T-cell (primary cell): Measurements from ENCODE around the gene MEI4. TPM values are rescaled to one million over a fixed set of nuclear protein-coding genes. Genes with fewer than 3 reads are reported as not detected.

Experiments used
- ATAC-seq, 4 experiments: fragments of 200-7000 bp in 3 of 4; fragments of 150-1000 bp in 1 of 4; cut with Tn5 transposase; replicated peaks in 1 of 4; 1 replicate in 3 of 4; 2 replicates in 1 of 4; pipeline ENCODE4 v1.10.0; 2021; ENCODE audit warnings: moderate library complexity in 3 of 4, mild to moderate bottlenecking in 2 of 4, moderate number of reproducible peaks in 1 of 4
- CTCF ChIA-PET, 2 donors: fragments of 300-600 bp; sonication (Branson Sonifier 250); formaldehyde crosslinking; loops; one replicate each; lab custom pipeline; 2022; ENCODE audit warnings: antibody characterized with exemption in 2 of 2; lab: Charles Lee
- POLR2A ChIA-PET, 2 donors: fragments of 300-600 bp; sonication (Branson Sonifier 250); formaldehyde crosslinking; loops; one replicate each; lab custom pipeline; 2022; ENCODE audit warnings: antibody characterized with exemption in 2 of 2; lab: Charles Lee
- DNase-seq, 35 experiments: peaks; one replicate each; pipeline versions ENCODE4 v3.0.0 to v3.0.0-alpha.2; 2013 to 2023
- H3K27ac ChIP-seq: one replicate; pipeline ENCODE4 v1.5.1; 2013; ENCODE audit warnings: low read length
- H3K27me3 ChIP-seq, 2 experiments: replicated peaks in 1 of 2; 1 replicate in 1 of 2; 2 replicates in 1 of 2; pipeline versions ENCODE4 v1.6.1 to v1.7.0; 2013; ENCODE audit warnings: low read length in 1 of 2, mixed read lengths in 1 of 2; ENCODE audit not compliant: control insufficient read depth in 2 of 2, insufficient read depth in 2 of 2; ENCODE audit errors: extremely low read depth in 1 of 2
- H3K36me3 ChIP-seq, 2 donors: 1 replicate in 1 of 2; 2 replicates in 1 of 2; pipeline versions ENCODE4 v1.6.1 to v1.7.0; 2013; ENCODE audit warnings: low read length in 1 of 2; ENCODE audit not compliant: control insufficient read depth in 2 of 2, insufficient read depth in 1 of 2; ENCODE audit errors: extremely low read depth in 1 of 2
- H3K4me1 ChIP-seq, 2 experiments: 1 replicate in 1 of 2; 2 replicates in 1 of 2; pipeline versions ENCODE4 v1.6.1 to v1.7.0; 2013; ENCODE audit warnings: low read length in 2 of 2, mixed read lengths in 1 of 2; ENCODE audit not compliant: insufficient read depth in 2 of 2, control insufficient read depth in 1 of 2; ENCODE audit errors: extremely low read depth in 1 of 2
- H3K4me3 ChIP-seq, 2 donors: 1 replicate in 1 of 2; 2 replicates in 1 of 2; pipeline versions ENCODE4 v1.5.1 to v1.7.0; 2013; ENCODE audit warnings: mild to moderate bottlenecking in 2 of 2, low read length in 1 of 2, moderate library complexity in 1 of 2; ENCODE audit not compliant: control insufficient read depth in 1 of 2; ENCODE audit errors: extremely low read depth in 1 of 2
- H3K9me3 ChIP-seq: 2 replicates; pipeline ENCODE4 v1.7.0; 2013
- H3K27ac Mint-ChIP-seq, 2 donors: one replicate each; pipeline ENCODE4 v1.8.0; 2020 to 2021; ENCODE audit warnings: mild to moderate bottlenecking in 2 of 2, mixed read lengths in 2 of 2
- H3K27me3 Mint-ChIP-seq, 2 donors: one replicate each; pipeline ENCODE4 v1.8.0; 2021 to 2022; ENCODE audit warnings: mixed read lengths in 2 of 2
- H3K36me3 Mint-ChIP-seq: one replicate; pipeline ENCODE4 v1.8.0; 2021; ENCODE audit warnings: mixed read lengths
- H3K4me1 Mint-ChIP-seq, 3 donors: one replicate each; pipeline ENCODE4 v1.8.0; 2020 to 2022; ENCODE audit warnings: mixed read lengths in 3 of 3, mild to moderate bottlenecking in 1 of 3
- H3K4me3 Mint-ChIP-seq, 3 donors: one replicate each; pipeline ENCODE4 v1.8.0; 2020 to 2022; ENCODE audit warnings: mild to moderate bottlenecking in 3 of 3, mixed read lengths in 3 of 3, moderate library complexity in 3 of 3
- H3K9me3 Mint-ChIP-seq, 3 donors: one replicate each; pipeline ENCODE4 v1.8.0; 2020 to 2022; ENCODE audit warnings: mixed read lengths in 3 of 3
- WGBS: methylation state at CpG from one replicate; pipeline ENCODE4 v1.1.5; 2013; ENCODE audit warnings: missing lambda C conversion rate; ENCODE audit not compliant: insufficient coverage; 5-methylcytosine and 5-hydroxymethylcytosine counted together
- total RNA-seq, 35 experiments: library from RNA in 6 of 35; stranded (reverse) in 6 of 35; fragments of 120-200 nt in 1 of 35; gene quantifications; one replicate each; pipeline versions ENCODE4 v1.2.1 to v1.2.4 and lab custom pipeline; 2013 to 2026

Gene MEI4
- total RNA-seq, 5 donors from 2014 or later (not counting 1 experiment from before 2014, with no cell fraction given), result not detected

GRCh38 chr6:77666846-77667245 lies 14.0 kb downstream of the MEI4 start:
- no peaks in the 10 kb centered on the region for H3K36me3 Mint-ChIP-seq
- no peaks in the 10 kb centered on the region for H3K27me3 Mint-ChIP-seq
- H3K27ac Mint-ChIP-seq, result no peak overlapping the region
- no peaks in the 10 kb centered on the region for H3K27me3 ChIP-seq
- H3K9me3 ChIP-seq, result no peaks in the 10 kb centered on the region
- no peaks in the 10 kb centered on the region for H3K36me3 ChIP-seq
- ChIA-PET CTCF (no interaction called here), POLR2A (no interaction called here)
- DNase-seq, result no peak
- H3K4me1 ChIP-seq, result no peaks in the 10 kb centered on the region
- no peak overlapping the region for H3K27ac ChIP-seq
- peaks cover 0 to 6% (median 3%) of the 10 kb centered on the region in 3 donors for H3K9me3 Mint-ChIP-seq
- H3K4me1 Mint-ChIP-seq, result no peaks in the 10 kb centered on the region
- no peak overlapping the region for H3K4me3 Mint-ChIP-seq
- WGBS, result no CpG with 5 or more reads among the region's 4 CpGs
- ATAC-seq, result no peak
- H3K4me3 ChIP-seq, result no peak overlapping the region

- Mint-ChIP-seq H3K36me3 (no peaks in the 10 kb centered on the region), H3K9me3 (peaks cover 0 to 6% (median 0%) of the 10 kb centered on the region in 3 donors), H3K4me3 (no peak overlapping the region), H3K27ac (no peak overlapping the region), H3K27me3 (no peaks in the 10 kb centered on the region), H3K4me1 (no peaks in the 10 kb centered on the region)
- Histone ChIP-seq H3K9me3 (no peaks in the 10 kb centered on the region), H3K4me3 (no peak overlapping the region), H3K27me3 (no peaks in the 10 kb centered on the region), H3K4me1 (no peaks in the 10 kb centered on the region), H3K36me3 (no peaks in the 10 kb centered on the region), H3K27ac (no peak overlapping the region)
- ChIA-PET CTCF (no interaction called here), POLR2A (no interaction called here)
- ATAC-seq, result no peak
- DNase-seq, result no peak
- WGBS, result no CpG with 5 or more reads among the region's 2 CpGs
Measured at GRCh38 chr6:77669913-77670312, 17.1 kb downstream of the MEI4 start.

GRCh38 chr6:77674211-77674610 lies 21.4 kb downstream of the MEI4 start:
- ATAC-seq (no peak), DNase-seq (no peak)
- H3K9me3 ChIP-seq, result no peaks in the 10 kb centered on the region
- H3K27me3 Mint-ChIP-seq, result no peaks in the 10 kb centered on the region
- no peak overlapping the region for H3K27ac Mint-ChIP-seq
- H3K9me3 Mint-ChIP-seq, result peaks cover 0 to 6% (median 0%) of the 10 kb centered on the region in 3 donors
- no peaks in the 10 kb centered on the region for H3K36me3 ChIP-seq
- WGBS, result 60% methylated on average over 1 of the region's 2 CpGs
- H3K4me3 Mint-ChIP-seq, result no peak overlapping the region
- no peaks in the 10 kb centered on the region for H3K36me3 Mint-ChIP-seq
- no peak overlapping the region for H3K4me3 ChIP-seq
- no peaks in the 10 kb centered on the region for H3K4me1 Mint-ChIP-seq
- H3K27me3 ChIP-seq, result no peaks in the 10 kb centered on the region
- H3K4me1 ChIP-seq, result no peaks in the 10 kb centered on the region
- no peak overlapping the region for H3K27ac ChIP-seq
- POLR2A ChIA-PET, result no interaction called here
- CTCF ChIA-PET, result no interaction called here

- H3K36me3 Mint-ChIP-seq, result no peaks in the 10 kb centered on the region
- Histone ChIP-seq H3K4me1 (no peaks in the 10 kb centered on the region), H3K36me3 (no peaks in the 10 kb centered on the region), H3K9me3 (no peaks in the 10 kb centered on the region), H3K27ac (no peak overlapping the region), H3K27me3 (no peaks in the 10 kb centered on the region), H3K4me3 (no peak overlapping the region)
- no peaks in the 10 kb centered on the region for H3K27me3 Mint-ChIP-seq
- ATAC-seq (no peak), DNase-seq (no peak)
- peaks cover 0 to 5% (median 0%) of the 10 kb centered on the region in 3 donors for H3K9me3 Mint-ChIP-seq
- H3K27ac Mint-ChIP-seq, result no peak overlapping the region
- ChIA-PET CTCF (no interaction called here), POLR2A (no interaction called here)
- WGBS, result 60% methylated on average over 1 of the region's 4 CpGs
- no peaks in the 10 kb centered on the region for H3K4me1 Mint-ChIP-seq
- no peak overlapping the region for H3K4me3 Mint-ChIP-seq
Measured at GRCh38 chr6:77678048-77678447, 25.2 kb downstream of the MEI4 start.

GRCh38 chr6:77683515-77683914 lies 30.7 kb downstream of the MEI4 start:
- no peak overlapping the region for H3K4me3 Mint-ChIP-seq
- H3K27ac ChIP-seq, result no peak overlapping the region
- POLR2A ChIA-PET, result no interaction called here
- DNase-seq (no peak), ATAC-seq (no peak)
- H3K9me3 ChIP-seq, result no peaks in the 10 kb centered on the region
- no peaks in the 10 kb centered on the region for H3K27me3 Mint-ChIP-seq
- no peaks in the 10 kb centered on the region for H3K27me3 ChIP-seq
- H3K36me3 Mint-ChIP-seq, result no peaks in the 10 kb centered on the region
- H3K36me3 ChIP-seq, result no peaks in the 10 kb centered on the region
- CTCF ChIA-PET, result no interaction called here
- no peak overlapping the region for H3K27ac Mint-ChIP-seq
- WGBS, result no CpG with 5 or more reads among the region's 1 CpG
- no peaks in the 10 kb centered on the region for H3K4me1 Mint-ChIP-seq
- no peak overlapping the region for H3K4me3 ChIP-seq
- no peaks in the 10 kb centered on the region for H3K4me1 ChIP-seq
- peaks cover 0 to 5% (median 0%) of the 10 kb centered on the region in 3 donors for H3K9me3 Mint-ChIP-seq

- ChIA-PET CTCF (no interaction called here), POLR2A (no interaction called here)
- no CpG with 5 or more reads among the region's 2 CpGs for WGBS
- no peaks in the 10 kb centered on the region for H3K27me3 Mint-ChIP-seq
- DNase-seq (no peak), ATAC-seq (no peak)
- H3K36me3 ChIP-seq, result no peaks in the 10 kb centered on the region
- peaks cover 0 to 4% (median 0%) of the 10 kb centered on the region in 3 donors for H3K9me3 Mint-ChIP-seq
- H3K9me3 ChIP-seq, result no peaks in the 10 kb centered on the region
- H3K4me1 ChIP-seq, result no peaks in the 10 kb centered on the region
- no peak overlapping the region for H3K4me3 Mint-ChIP-seq
- H3K36me3 Mint-ChIP-seq, result no peaks in the 10 kb centered on the region
- no peaks in the 10 kb centered on the region for H3K4me1 Mint-ChIP-seq
- no peaks in the 10 kb centered on the region for H3K27me3 ChIP-seq
- H3K4me3 ChIP-seq, result no peak overlapping the region
- H3K27ac Mint-ChIP-seq, result no peak overlapping the region
- no peak overlapping the region for H3K27ac ChIP-seq
Measured at GRCh38 chr6:77686931-77687330, 34.1 kb downstream of the MEI4 start.

- H3K36me3 Mint-ChIP-seq, result no peaks in the 10 kb centered on the region
- no peaks in the 10 kb centered on the region for H3K27me3 Mint-ChIP-seq
- Histone ChIP-seq H3K4me1 (no peaks in the 10 kb centered on the region), H3K36me3 (no peaks in the 10 kb centered on the region), H3K27ac (no peak overlapping the region), H3K9me3 (no peaks in the 10 kb centered on the region), H3K27me3 (no peaks in the 10 kb centered on the region), H3K4me3 (no peak overlapping the region)
- peaks cover 0 to 8% (median 5%) of the 10 kb centered on the region in 3 donors for H3K9me3 Mint-ChIP-seq
- no peak for ATAC-seq
- H3K4me3 Mint-ChIP-seq, result no peak overlapping the region
- CTCF ChIA-PET, result no interaction called here
- WGBS, result 67% methylated on average over 1 of the region's 1 CpG
- DNase-seq, result no peak
- no peak overlapping the region for H3K27ac Mint-ChIP-seq
- POLR2A ChIA-PET, result no interaction called here
- H3K4me1 Mint-ChIP-seq, result no peaks in the 10 kb centered on the region
Measured at GRCh38 chr6:77688649-77689048, 35.8 kb downstream of the MEI4 start.
